ENCODE results near the gene PLSCR2.
"Not testable (repeated sequence)": the region's sequence is repeated elsewhere in the genome, so short reads cannot be mapped to it uniquely, and the experiment has no call there.

DNA sequence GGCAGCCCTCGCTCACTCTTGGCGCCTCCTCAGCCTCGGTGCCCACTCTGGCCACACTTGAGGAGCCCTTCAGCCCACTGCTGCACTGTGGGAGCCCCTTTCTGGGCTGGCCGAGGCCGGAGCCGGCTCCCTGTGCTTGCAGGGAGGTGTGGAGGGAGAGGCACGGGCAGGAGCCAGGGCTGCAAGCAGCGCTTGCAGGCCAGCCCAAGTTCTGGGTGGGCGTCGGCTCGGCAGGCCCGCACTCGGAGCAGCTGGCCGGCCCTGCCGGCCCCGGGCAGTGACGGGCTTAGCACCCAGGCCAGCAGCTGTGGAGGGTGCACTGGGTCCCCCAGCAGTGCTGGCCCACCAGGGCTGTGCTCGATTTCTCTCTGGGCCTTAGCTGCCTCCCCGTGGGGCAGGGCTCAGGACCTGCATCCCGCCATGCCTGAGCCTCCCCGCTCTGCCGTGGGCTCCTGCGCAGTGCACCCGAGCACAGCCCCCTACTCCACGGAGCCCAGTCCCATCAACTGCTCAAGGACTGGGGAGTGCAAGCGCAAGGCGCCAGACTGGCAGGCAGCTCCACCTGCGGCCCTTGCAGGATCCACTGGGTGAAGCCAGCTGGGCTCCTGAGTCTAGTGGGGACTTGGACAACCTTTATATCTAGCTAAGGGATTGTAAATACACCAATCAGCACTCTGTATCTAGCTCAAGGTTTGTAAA, 27.9 kb upstream of the PLSCR2 start:
- not testable (repeated sequence) for TF ChIP-seq POLR2AphosphoS5, POLR2A (IDR thresholded peaks at IDR 0.05)
- TF ChIP-seq, protein P1, sequence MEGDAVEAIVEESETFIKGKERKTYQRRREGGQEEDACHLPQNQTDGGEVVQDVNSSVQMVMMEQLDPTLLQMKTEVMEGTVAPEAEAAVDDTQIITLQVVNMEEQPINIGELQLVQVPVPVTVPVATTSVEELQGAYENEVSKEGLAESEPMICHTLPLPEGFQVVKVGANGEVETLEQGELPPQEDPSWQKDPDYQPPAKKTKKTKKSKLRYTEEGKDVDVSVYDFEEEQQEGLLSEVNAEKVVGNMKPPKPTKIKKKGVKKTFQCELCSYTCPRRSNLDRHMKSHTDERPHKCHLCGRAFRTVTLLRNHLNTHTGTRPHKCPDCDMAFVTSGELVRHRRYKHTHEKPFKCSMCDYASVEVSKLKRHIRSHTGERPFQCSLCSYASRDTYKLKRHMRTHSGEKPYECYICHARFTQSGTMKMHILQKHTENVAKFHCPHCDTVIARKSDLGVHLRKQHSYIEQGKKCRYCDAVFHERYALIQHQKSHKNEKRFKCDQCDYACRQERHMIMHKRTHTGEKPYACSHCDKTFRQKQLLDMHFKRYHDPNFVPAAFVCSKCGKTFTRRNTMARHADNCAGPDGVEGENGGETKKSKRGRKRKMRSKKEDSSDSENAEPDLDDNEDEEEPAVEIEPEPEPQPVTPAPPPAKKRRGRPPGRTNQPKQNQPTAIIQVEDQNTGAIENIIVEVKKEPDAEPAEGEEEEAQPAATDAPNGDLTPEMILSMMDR (IDR thresholded peaks at IDR 0.05): not testable (repeated sequence)
